ENCODE results near the gene WWOX. TPM values are rescaled to one million over a fixed set of nuclear protein-coding genes. Genes with fewer than 3 reads are reported as not detected.

WWOX gene
- total and polyA plus RNA-seq, 2 of the 13 experiments (the other 11 are each of a cell fraction or from before 2014, with no cell fraction given): 9.1 to 37.4 TPM

DNA sequence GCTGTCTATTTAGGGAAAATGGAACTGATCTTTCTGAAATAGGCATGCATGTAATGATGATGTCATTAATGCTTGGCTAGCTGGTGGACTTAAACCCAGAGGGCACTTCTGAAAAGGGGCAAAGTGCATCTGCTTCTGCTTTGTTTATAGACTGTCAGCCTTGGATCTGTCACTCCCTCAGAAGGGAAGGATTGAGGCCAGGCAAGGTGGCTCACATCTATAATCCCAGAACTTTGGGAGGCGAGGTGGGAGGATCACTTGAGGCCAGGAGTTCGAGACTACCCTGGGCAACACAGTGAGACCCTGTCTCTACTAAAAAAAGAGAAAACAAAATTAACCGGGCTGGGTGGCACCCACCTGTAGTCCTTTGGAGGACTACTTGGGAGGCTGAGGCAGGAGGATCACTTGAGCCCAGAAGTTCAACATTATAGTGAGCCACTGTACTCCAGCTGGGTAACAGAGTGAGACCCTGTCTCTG lies 185.5 kb downstream of the WWOX start (continued):
- TF ChIP-seq ZFP1 (CRISPR knock-in tag; IDR thresholded peaks at IDR 0.05) (0 out of 2 replicates have a peak, but pooled peaks have one; percentile 31), NFIB (CRISPR knock-in tag; IDR thresholded peaks at IDR 0.05; ENCODE audit: borderline replicate concordance) (no peak), ZNF549 (CRISPR knock-in tag; IDR thresholded peaks at IDR 0.05) (0 out of 2 replicates have a peak, but pooled peaks have one; percentile 46), HNF4A (CRISPR knock-in tag; IDR thresholded peaks at IDR 0.05) (peak; percentile 99), FOSL2 (CRISPR knock-in tag; IDR thresholded peaks at IDR 0.05) (peak; percentile 71), CBX5 (CRISPR knock-in tag; IDR thresholded peaks at IDR 0.05; ENCODE audit: borderline replicate concordance) (peak; percentile 28; the same call in 1 of the 2 replicates), ELF3 (CRISPR knock-in tag; IDR thresholded peaks at IDR 0.05) (peak; percentile 81), ZNF331 (CRISPR knock-in tag; IDR thresholded peaks at IDR 0.05) (peak; percentile 74; the same call in 1 of the 2 replicates), ZNF629 (CRISPR knock-in tag; conservative IDR thresholded peaks at IDR 0.05) (peak; percentile 53), CEBPG (CRISPR knock-in tag; IDR thresholded peaks at IDR 0.05) (peak; percentile 7; the same call in 1 of the 2 replicates), NR2F1 (CRISPR knock-in tag; IDR thresholded peaks at IDR 0.05) (peak in 1 of 2 experiments; percentile 66; a peak in 1 of 4 replicates), HNRNPK (IDR thresholded peaks at IDR 0.05; ENCODE audit: low read depth, low read length, poor library complexity, severe bottlenecking) (no peak), PCBP1 (IDR thresholded peaks at IDR 0.05; ENCODE audit: borderline replicate concordance, low read depth, low read length) (no peak), MIER3 (CRISPR knock-in tag; IDR thresholded peaks at IDR 0.05; ENCODE audit: borderline replicate concordance) (peak; percentile 89; the same call in 1 of the 2 replicates), ZNF121 (CRISPR knock-in tag; IDR thresholded peaks at IDR 0.05) (peak; percentile 66; the same call in 1 of the 2 replicates)
- TF ChIP-seq, protein P1, sequence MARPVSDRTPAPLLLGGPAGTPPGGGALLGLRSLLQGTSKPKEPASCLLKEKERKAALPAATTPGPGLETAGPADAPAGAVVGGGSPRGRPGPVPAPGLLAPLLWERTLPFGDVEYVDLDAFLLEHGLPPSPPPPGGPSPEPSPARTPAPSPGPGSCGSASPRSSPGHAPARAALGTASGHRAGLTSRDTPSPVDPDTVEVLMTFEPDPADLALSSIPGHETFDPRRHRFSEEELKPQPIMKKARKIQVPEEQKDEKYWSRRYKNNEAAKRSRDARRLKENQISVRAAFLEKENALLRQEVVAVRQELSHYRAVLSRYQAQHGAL (CRISPR knock-in tag; IDR thresholded peaks at IDR 0.05; ENCODE audit: not compliant biosample characterization): no peak
- TF ChIP-seq, protein P2, sequence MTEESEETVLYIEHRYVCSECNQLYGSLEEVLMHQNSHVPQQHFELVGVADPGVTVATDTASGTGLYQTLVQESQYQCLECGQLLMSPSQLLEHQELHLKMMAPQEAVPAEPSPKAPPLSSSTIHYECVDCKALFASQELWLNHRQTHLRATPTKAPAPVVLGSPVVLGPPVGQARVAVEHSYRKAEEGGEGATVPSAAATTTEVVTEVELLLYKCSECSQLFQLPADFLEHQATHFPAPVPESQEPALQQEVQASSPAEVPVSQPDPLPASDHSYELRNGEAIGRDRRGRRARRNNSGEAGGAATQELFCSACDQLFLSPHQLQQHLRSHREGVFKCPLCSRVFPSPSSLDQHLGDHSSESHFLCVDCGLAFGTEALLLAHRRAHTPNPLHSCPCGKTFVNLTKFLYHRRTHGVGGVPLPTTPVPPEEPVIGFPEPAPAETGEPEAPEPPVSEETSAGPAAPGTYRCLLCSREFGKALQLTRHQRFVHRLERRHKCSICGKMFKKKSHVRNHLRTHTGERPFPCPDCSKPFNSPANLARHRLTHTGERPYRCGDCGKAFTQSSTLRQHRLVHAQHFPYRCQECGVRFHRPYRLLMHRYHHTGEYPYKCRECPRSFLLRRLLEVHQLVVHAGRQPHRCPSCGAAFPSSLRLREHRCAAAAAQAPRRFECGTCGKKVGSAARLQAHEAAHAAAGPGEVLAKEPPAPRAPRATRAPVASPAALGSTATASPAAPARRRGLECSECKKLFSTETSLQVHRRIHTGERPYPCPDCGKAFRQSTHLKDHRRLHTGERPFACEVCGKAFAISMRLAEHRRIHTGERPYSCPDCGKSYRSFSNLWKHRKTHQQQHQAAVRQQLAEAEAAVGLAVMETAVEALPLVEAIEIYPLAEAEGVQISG (CRISPR knock-in tag; IDR thresholded peaks at IDR 0.05): peak; percentile 44; the same call in 1 of the 2 replicates
- TF ChIP-seq, protein P3, sequence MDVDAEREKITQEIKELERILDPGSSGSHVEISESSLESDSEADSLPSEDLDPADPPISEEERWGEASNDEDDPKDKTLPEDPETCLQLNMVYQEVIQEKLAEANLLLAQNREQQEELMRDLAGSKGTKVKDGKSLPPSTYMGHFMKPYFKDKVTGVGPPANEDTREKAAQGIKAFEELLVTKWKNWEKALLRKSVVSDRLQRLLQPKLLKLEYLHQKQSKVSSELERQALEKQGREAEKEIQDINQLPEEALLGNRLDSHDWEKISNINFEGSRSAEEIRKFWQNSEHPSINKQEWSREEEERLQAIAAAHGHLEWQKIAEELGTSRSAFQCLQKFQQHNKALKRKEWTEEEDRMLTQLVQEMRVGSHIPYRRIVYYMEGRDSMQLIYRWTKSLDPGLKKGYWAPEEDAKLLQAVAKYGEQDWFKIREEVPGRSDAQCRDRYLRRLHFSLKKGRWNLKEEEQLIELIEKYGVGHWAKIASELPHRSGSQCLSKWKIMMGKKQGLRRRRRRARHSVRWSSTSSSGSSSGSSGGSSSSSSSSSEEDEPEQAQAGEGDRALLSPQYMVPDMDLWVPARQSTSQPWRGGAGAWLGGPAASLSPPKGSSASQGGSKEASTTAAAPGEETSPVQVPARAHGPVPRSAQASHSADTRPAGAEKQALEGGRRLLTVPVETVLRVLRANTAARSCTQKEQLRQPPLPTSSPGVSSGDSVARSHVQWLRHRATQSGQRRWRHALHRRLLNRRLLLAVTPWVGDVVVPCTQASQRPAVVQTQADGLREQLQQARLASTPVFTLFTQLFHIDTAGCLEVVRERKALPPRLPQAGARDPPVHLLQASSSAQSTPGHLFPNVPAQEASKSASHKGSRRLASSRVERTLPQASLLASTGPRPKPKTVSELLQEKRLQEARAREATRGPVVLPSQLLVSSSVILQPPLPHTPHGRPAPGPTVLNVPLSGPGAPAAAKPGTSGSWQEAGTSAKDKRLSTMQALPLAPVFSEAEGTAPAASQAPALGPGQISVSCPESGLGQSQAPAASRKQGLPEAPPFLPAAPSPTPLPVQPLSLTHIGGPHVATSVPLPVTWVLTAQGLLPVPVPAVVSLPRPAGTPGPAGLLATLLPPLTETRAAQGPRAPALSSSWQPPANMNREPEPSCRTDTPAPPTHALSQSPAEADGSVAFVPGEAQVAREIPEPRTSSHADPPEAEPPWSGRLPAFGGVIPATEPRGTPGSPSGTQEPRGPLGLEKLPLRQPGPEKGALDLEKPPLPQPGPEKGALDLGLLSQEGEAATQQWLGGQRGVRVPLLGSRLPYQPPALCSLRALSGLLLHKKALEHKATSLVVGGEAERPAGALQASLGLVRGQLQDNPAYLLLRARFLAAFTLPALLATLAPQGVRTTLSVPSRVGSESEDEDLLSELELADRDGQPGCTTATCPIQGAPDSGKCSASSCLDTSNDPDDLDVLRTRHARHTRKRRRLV (CRISPR knock-in tag; IDR thresholded peaks at IDR 0.05): no peak
- TF ChIP-seq, protein P4, sequence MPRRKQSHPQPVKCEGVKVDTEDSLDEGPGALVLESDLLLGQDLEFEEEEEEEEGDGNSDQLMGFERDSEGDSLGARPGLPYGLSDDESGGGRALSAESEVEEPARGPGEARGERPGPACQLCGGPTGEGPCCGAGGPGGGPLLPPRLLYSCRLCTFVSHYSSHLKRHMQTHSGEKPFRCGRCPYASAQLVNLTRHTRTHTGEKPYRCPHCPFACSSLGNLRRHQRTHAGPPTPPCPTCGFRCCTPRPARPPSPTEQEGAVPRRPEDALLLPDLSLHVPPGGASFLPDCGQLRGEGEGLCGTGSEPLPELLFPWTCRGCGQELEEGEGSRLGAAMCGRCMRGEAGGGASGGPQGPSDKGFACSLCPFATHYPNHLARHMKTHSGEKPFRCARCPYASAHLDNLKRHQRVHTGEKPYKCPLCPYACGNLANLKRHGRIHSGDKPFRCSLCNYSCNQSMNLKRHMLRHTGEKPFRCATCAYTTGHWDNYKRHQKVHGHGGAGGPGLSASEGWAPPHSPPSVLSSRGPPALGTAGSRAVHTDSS (CRISPR knock-in tag; conservative IDR thresholded peaks at IDR 0.05): no peak
